Glutamatergic neuron (in vitro differentiated cells): ENCODE results near the gene CCDC9B. TPM values are rescaled to one million over a fixed set of nuclear protein-coding genes. Genes with fewer than 3 reads are reported as not detected.

Experiments used
- DNase-seq: peaks from one replicate; pipeline ENCODE4 v3.0.0; 2022
- H3K27ac Mint-ChIP-seq: one replicate; pipeline ENCODE4 v1.8.0; 2020; ENCODE audit warnings: mild to moderate bottlenecking, mixed read lengths, inconsistent platforms; ENCODE audit not compliant: unreplicated experiment
- H3K27me3 Mint-ChIP-seq: one replicate; pipeline ENCODE4 v1.8.0; 2020; ENCODE audit warnings: mild to moderate bottlenecking, moderate library complexity, mixed read lengths, inconsistent platforms; ENCODE audit not compliant: unreplicated experiment
- H3K36me3 Mint-ChIP-seq: one replicate; pipeline ENCODE4 v1.8.0; 2020; ENCODE audit warnings: mild to moderate bottlenecking, mixed read lengths, inconsistent platforms; ENCODE audit not compliant: unreplicated experiment
- H3K4me1 Mint-ChIP-seq: one replicate; pipeline ENCODE4 v1.8.0; 2020; ENCODE audit warnings: mild to moderate bottlenecking, low read depth, mixed read lengths, inconsistent platforms; ENCODE audit not compliant: unreplicated experiment
- H3K4me3 Mint-ChIP-seq: one replicate; pipeline ENCODE4 v1.8.0; 2020; ENCODE audit warnings: mild to moderate bottlenecking, mixed read lengths, inconsistent platforms; ENCODE audit not compliant: unreplicated experiment
- H3K9me3 Mint-ChIP-seq: one replicate; pipeline ENCODE4 v1.8.0; 2020; ENCODE audit warnings: mild to moderate bottlenecking, moderate library complexity, mixed read lengths, inconsistent platforms; ENCODE audit not compliant: unreplicated experiment
- CTCF ChIP-seq: fragments of 200-600 bp; sonication (generic); IDR thresholded peaks from one replicate; pipeline ENCODE4 v1.5.0; 2021; ENCODE audit not compliant: partially characterized antibody, unreplicated experiment
- total RNA-seq: library from RNA; stranded (reverse); fragmentation: NEBNext Ultra II Directional; extraction: Animal tissue kit (Norgen Biotek cat#: 25700); gene quantifications from one replicate; pipeline ENCODE4 v1.2.1, GENCODE V29; 2021; ENCODE audit not compliant: unreplicated experiment

CCDC9B gene
- total RNA-seq, 1 donor from 2014 or later, result 0.49 TPM

GRCh38 chr15:40342416-40343320 lies 1.9 kb upstream of the CCDC9B start:
- no peak for TF ChIP-seq CTCF
- Mint-ChIP-seq H3K36me3 (no peaks in the 10 kb centered on the region), H3K27me3 (peaks cover 11% of the 10 kb centered on the region), H3K27ac (no peak overlapping the region), H3K4me3 (no peak overlapping the region), H3K4me1 (peaks cover 11% of the 10 kb centered on the region), H3K9me3 (no peaks in the 10 kb centered on the region)
- no peak for DNase-seq

- Mint-ChIP-seq H3K4me3 (no peak overlapping the region), H3K27me3 (peaks cover 6% of the 10 kb centered on the region), H3K27ac (peak overlapping the region; percentile 12), H3K4me1 (peaks cover 15% of the 10 kb centered on the region), H3K36me3 (no peaks in the 10 kb centered on the region), H3K9me3 (peaks cover 3% of the 10 kb centered on the region)
- DNase-seq, result peak; percentile 72
- no peak for TF ChIP-seq CTCF
Observed at GRCh38 chr15:40340038-40340739, 550 bp downstream of the CCDC9B start.

GRCh38 chr15:40339621-40339945 lies 1.2 kb downstream of the CCDC9B start:
- no peak for DNase-seq
- TF ChIP-seq CTCF, result no peak
- H3K9me3 Mint-ChIP-seq, result peaks cover 3% of the 10 kb centered on the region
- no peak overlapping the region for H3K4me3 Mint-ChIP-seq
- H3K27ac Mint-ChIP-seq, result peak overlapping the region; percentile 12
- no peaks in the 10 kb centered on the region for H3K36me3 Mint-ChIP-seq
- peaks cover 6% of the 10 kb centered on the region for H3K27me3 Mint-ChIP-seq
- peaks cover 15% of the 10 kb centered on the region for H3K4me1 Mint-ChIP-seq

GRCh38 chr15:40338921-40339620 lies 1.7 kb downstream of the CCDC9B start:
- no peak overlapping the region for H3K4me3 Mint-ChIP-seq
- no peak for DNase-seq

More at GRCh38 chr15:40338921-40339620, 1.7 kb downstream of the CCDC9B start:
- Mint-ChIP-seq H3K27ac (no peak overlapping the region), H3K36me3 (no peaks in the 10 kb centered on the region), H3K9me3 (peaks cover 4% of the 10 kb centered on the region), H3K27me3 (peaks cover 9% of the 10 kb centered on the region), H3K4me1 (peaks cover 16% of the 10 kb centered on the region)
- TF ChIP-seq CTCF, result no peak
